Esophagus muscularis mucosa (tissue), 4 donors: ENCODE measurements around the gene ZBTB17.

Experiments
- CTCF ChIP-seq, 3 experiments: fragments of 200-600 bp in 2 of 3; fragments of 450-650 bp in 1 of 3; sonication (generic) in 2 of 3; IDR thresholded peaks; one replicate each; pipeline ENCODE4 v1.5.1; 2017 to 2019; ENCODE audit warnings: antibody characterized with exemption in 3 of 3, mild to moderate bottlenecking in 2 of 3, moderate library complexity in 1 of 3
- EP300 ChIP-seq: sonication (generic); formaldehyde crosslinking; IDR thresholded peaks from one replicate; pipeline ENCODE4 v1.6.1; 2017; ENCODE audit warnings: antibody characterized with exemption
- POLR2A ChIP-seq: fragments of 450-650 bp; IDR thresholded peaks from one replicate; pipeline ENCODE4 v1.6.1; 2017; ENCODE audit warnings: antibody characterized with exemption, moderate library complexity, mild to moderate bottlenecking, low read depth
- POLR2AphosphoS5 ChIP-seq, 2 donors: sonication (generic); formaldehyde crosslinking; IDR thresholded peaks; one replicate each; pipeline ENCODE4 v1.6.1; 2017; ENCODE audit warnings: antibody characterized with exemption in 2 of 2

GRCh38 chr1:15992187-15992553 is 16.3 kb upstream of the ZBTB17 start:
- no peak for TF ChIP-seq CTCF (IDR thresholded peaks at IDR 0.05)
- no peak for TF ChIP-seq POLR2AphosphoS5 (IDR thresholded peaks at IDR 0.05)
- TF ChIP-seq POLR2A = no peak
- TF ChIP-seq EP300 = no peak
